Mononuclear cell (primary cell): ENCODE measurements around the gene MAPK10. TPM values are rescaled to one million over a fixed set of nuclear protein-coding genes. Genes with fewer than 3 reads are reported as not detected.

Source experiments
- H3K27me3 ChIP-seq: 2 replicates; pipeline ENCODE4 v1.6.0; 2011; ENCODE audit warnings: low read length, control low read depth; ENCODE audit not compliant: insufficient read depth
- H3K4me1 ChIP-seq: 2 replicates; pipeline ENCODE4 v1.5.1; 2011; ENCODE audit warnings: mild to moderate bottlenecking, low read length, control low read depth; ENCODE audit not compliant: insufficient read depth
- H3K4me3 ChIP-seq: 2 replicates; pipeline ENCODE4 v1.5.1; 2011; ENCODE audit warnings: mild to moderate bottlenecking, low read length, moderate library complexity
- H3K9me3 ChIP-seq: 2 replicates; pipeline ENCODE4 v1.5.1; 2011; ENCODE audit warnings: low read depth, mild to moderate bottlenecking, control low read depth, low read length
- total RNA-seq: library from RNA; depleted of rRNA; stranded (reverse); fragments of >200 nt; gene quantifications from one replicate; pipeline ENCODE4 v1.2.3, GENCODE V29; 2012

The MAPK10 gene
- total RNA-seq, 1 donor, result 0.52 TPM

DNA sequence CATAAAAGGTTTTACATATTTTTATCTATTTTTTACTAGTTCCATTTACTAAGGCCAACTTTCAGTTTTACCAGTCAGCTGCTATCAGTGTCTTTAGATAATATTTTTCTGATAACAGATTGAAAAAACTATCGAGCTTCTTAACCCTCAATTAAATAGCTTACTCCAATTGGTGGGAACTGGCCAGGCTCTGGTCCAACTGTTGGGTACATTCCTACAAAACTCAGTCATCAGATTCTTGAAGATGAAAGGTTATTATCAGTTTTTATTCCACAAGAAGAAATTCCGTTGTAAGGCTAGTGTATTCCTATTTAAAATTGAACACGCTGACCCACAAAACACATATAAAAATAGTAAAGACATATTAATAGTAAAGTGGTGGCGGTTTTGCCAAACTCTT is 346.2 kb downstream of the MAPK10 start:
- Histone ChIP-seq H3K4me1 (no peaks in the 10 kb centered on the region), H3K27me3 (no peaks in the 10 kb centered on the region), H3K9me3 (no peaks in the 10 kb centered on the region), H3K4me3 (no peak overlapping the region)

DNA sequence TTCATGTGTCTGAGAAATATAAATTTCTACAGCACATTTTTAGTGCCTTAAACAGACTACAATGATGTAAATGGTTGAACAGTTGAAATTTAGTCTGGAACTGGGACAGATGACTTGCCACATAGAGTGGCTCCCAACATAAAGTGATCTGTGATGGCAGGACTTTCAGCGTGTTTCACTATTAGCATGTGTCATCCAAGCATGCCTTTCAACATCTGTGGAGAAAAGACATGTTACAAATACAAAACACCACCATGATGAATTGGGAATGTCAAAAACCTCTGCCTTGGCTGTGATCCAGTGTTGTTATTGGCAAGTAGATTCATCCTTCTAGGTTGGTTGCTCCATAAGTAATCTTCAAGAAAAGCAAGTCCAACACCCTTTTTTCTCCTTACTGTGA is 348.7 kb downstream of the MAPK10 start:
- no peaks in the 10 kb centered on the region for H3K4me1 ChIP-seq
- no peaks in the 10 kb centered on the region for H3K27me3 ChIP-seq
- no peaks in the 10 kb centered on the region for H3K9me3 ChIP-seq
- H3K4me3 ChIP-seq, result no peak overlapping the region

DNA sequence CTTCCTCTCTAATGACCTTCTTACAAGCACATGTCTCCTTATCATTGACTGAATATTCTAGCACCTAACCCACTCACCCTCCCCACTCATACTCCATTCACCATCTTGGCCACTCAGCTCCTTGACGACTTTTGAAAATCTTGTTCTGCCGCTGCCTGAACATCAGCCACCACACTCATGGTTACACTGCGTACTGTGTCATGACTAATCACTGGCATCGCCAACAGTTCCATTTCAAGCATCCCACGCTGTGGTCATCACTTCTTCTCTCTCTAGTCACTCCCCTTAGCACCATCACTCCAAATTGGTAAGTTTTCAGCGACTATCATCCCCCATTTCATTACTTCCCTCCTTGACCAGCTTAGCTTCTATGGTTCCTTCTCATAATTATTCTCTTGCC is 352.8 kb downstream of the MAPK10 start:
- Histone ChIP-seq H3K4me3 (no peak overlapping the region), H3K4me1 (no peaks in the 10 kb centered on the region), H3K9me3 (no peaks in the 10 kb centered on the region), H3K27me3 (no peaks in the 10 kb centered on the region)

DNA sequence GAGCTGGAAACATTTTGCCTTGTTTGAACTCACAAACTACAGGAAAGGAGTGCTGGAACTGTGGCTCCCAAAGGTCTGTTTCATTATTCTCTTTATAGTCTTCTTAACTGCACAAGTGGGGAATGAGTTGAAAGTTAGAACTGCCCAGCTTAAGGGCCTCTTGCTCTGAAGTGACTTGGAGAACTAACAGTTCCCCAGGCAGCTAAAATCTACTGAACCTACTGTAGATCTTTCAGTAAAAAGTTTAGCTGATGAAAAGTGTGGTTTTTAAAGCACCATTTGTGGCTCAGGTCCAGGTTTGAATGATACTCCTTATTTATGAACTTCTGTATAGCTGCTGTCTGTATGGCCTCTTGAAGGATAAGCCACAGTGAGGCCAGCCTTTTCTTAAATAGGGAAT is 353.8 kb downstream of the MAPK10 start:
- H3K9me3 ChIP-seq, result no peaks in the 10 kb centered on the region
- no peaks in the 10 kb centered on the region for H3K4me1 ChIP-seq
- no peak overlapping the region for H3K4me3 ChIP-seq
- H3K27me3 ChIP-seq, result no peaks in the 10 kb centered on the region

DNA sequence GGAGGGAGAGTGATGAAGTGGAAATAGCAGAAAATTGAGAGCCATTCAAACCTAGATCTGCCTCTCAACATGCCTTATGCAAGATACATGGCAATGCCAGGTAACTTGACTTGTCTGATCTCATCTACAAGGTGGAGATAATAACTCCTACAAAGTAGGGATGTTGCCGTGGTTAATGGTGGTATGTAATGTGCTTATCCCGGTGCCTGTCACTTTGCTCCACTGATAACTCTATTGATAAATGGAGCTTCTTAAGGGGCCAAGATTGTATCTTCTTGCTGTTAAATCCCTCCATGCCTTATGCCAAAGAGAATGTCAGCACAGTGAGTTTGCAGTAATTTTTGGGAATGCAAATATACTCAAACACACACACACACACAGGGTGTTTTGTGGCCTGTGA is 355.8 kb downstream of the MAPK10 start:
- no peaks in the 10 kb centered on the region for H3K4me1 ChIP-seq
- no peaks in the 10 kb centered on the region for H3K27me3 ChIP-seq
- no peak overlapping the region for H3K4me3 ChIP-seq
- no peaks in the 10 kb centered on the region for H3K9me3 ChIP-seq

DNA sequence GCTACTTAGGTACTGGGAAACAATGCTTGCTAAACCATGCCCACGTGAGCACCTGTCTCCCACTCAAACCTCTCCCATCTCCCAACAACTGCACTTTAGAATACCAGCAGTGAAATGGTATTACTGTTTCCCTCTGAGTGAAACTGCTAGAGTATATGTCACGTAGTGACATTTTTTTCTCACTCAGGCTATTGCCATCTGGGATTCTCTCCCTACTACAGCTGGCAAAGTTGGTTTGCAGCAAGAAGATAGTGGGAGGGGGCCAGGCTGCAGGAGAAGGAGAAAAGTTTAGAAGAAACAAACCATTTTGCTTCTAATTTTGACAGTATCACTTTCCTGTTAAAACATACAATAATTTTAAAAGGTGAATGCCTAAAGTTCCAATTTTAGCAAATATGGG is 358.3 kb downstream of the MAPK10 start:
- no peak overlapping the region for H3K4me3 ChIP-seq
- no peaks in the 10 kb centered on the region for H3K27me3 ChIP-seq
- no peaks in the 10 kb centered on the region for H3K9me3 ChIP-seq
- H3K4me1 ChIP-seq, result no peaks in the 10 kb centered on the region

DNA sequence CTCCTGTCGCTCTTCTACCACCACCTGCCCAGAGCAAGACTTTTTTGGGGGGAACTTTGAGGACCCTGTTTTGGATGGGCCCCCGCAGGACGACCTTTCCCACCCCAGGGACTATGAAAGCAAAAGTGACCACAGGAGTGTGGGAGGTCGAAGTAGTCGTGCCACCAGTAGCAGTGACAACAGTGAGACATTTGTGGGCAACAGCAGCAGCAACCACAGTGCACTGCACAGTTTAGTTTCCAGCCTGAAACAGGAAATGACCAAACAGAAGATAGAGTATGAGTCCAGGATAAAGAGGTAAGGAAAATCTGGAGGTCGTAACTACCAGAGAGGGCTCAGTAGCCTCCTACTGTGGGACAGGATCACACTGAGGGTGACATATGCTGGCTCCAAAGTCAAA is 364.5 kb downstream of the MAPK10 start:
- Histone ChIP-seq H3K9me3 (no peaks in the 10 kb centered on the region), H3K27me3 (no peaks in the 10 kb centered on the region), H3K4me3 (no peak overlapping the region), H3K4me1 (no peaks in the 10 kb centered on the region)

DNA sequence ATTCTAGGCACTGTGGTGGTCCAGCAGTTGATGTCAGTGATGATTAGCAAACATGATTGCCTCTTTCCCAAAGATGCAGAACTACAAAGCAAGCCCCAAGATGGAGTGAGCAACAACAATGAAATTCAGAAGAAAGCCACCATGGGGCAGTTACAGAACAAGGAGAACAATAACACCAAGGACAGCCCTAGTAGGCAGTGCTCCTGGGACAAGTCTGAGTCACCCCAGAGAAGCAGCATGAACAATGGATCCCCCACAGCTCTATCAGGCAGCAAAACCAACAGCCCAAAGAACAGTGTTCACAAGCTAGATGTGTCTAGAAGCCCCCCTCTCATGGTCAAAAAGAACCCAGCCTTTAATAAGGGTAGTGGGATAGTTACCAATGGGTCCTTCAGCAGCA is 365.3 kb downstream of the MAPK10 start:
- Histone ChIP-seq H3K4me3 (no peak overlapping the region), H3K9me3 (no peaks in the 10 kb centered on the region), H3K4me1 (no peaks in the 10 kb centered on the region), H3K27me3 (no peaks in the 10 kb centered on the region)

DNA sequence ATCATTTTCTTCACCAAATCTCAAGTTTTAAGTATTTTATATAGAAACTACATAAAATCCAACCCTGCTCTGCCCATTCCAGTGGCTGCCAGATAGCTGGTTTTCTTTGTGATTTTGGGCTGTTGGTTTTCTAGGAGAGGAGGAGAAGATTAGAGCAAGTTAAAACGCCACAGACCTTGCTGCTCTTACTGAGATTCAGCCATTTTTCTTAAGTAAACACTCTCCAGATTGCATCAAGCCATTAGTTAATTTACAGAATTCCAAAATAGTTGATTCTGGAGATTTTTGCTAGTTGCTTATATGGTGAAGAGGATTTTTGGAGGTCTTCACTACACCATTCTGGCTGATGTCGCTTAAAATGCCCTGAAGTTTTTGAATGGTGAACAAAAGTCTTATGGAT is 366.2 kb downstream of the MAPK10 start:
- no peak overlapping the region for H3K4me3 ChIP-seq
- no peaks in the 10 kb centered on the region for H3K4me1 ChIP-seq
- no peaks in the 10 kb centered on the region for H3K27me3 ChIP-seq
- no peaks in the 10 kb centered on the region for H3K9me3 ChIP-seq

DNA sequence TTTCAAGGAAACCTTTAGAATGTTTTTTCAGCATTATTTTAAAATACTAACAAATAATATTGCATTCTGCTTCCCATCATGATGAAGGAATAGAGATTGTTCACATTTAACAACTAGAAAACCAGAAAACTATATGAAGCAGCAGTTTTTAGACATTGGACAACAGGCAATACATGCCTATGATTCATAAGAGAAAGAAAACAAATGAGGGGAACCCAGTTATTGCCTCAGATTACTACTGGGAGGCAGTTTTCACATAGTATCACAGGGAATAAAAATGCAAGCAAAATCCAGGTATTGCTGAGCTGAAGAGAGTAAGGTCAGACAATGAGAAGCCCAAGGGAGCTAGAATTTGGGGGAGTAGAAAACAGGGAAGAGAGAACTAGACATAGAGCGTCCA is 373.6 kb downstream of the MAPK10 start:
- no peak overlapping the region for H3K4me3 ChIP-seq
- H3K9me3 ChIP-seq, result no peaks in the 10 kb centered on the region
- no peaks in the 10 kb centered on the region for H3K4me1 ChIP-seq
- no peaks in the 10 kb centered on the region for H3K27me3 ChIP-seq

DNA sequence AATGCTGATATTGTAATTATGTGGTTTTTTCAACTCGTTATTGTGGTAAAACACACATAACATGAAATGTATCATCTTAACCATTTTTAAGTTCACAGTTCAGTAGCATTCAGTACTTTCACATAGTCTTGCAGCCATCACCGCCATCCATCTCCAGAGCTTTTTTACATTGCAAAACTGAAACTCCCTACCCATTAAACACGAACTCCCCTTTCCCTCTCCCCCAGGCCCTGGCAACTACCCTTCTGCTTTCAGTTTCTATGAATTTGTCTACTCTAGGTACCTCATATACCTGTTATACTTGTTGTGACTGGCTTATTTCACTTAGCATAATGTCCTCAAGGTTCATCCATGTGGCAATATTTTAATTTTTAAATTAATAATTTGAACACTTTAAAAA is 380.6 kb downstream of the MAPK10 start:
- Histone ChIP-seq H3K4me1 (no peaks in the 10 kb centered on the region), H3K4me3 (no peak overlapping the region), H3K9me3 (no peaks in the 10 kb centered on the region), H3K27me3 (no peaks in the 10 kb centered on the region)

DNA sequence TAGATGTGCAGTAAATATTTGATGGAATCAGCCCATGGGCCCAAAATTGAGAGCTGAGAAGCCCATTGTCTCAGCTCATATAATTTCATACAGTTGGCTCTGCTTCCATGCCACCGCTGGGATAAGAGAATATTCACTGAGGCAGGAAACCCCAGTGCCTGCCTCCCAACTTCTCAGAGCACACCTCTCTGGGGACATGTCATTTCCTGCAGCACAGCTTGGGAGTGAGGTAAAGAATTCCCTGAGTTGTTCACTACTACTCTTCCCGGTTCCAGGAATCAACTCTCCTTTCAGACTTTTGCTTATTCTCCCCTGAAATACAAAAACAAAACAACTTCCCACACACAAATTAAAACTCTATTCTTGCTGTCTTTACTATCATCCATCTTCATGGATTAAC is 389.3 kb downstream of the MAPK10 start:
- Histone ChIP-seq H3K4me3 (no peak overlapping the region), H3K4me1 (no peaks in the 10 kb centered on the region), H3K9me3 (no peaks in the 10 kb centered on the region), H3K27me3 (no peaks in the 10 kb centered on the region)

DNA sequence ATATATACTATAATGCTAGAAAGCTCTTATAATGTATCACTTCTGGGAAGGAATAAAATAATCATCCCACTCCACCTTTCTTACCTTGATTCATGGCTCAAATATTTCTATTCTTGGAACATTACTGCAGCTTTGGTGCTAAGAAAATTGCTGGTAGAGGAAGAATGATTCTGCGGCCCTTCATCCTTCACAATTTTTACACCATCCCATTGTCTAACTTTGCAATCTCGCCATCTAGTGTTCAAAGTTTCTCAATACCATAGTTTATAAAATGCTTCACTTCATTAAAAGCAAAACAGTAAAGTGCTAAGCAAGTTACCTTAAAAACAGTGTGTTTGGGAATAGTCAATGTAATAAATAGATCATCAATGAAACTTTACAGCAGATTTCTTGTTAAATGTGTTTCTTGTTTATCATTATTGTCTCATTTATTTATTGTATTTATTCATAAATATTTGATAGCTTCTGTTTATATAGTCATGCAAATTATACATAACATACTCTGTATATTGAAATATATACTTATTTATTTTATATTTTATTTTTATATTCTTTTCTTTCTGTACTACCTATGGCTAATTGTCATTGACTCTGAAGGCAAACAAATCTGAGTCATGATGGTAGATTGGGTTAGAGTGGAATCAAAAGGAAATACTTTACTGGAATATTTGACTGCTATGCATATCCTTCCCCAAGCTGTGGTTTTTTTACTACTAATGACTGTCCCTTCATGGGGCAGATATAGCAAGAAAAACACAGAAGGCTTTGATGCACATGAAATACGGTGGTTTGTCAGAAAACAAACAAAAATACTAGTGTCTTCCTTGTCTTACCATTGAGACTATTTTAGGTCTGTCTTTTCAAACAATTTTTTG is 390.7 kb downstream of the MAPK10 start:
- H3K4me1 ChIP-seq, result no peaks in the 10 kb centered on the region
- no peaks in the 10 kb centered on the region for H3K27me3 ChIP-seq
- no peaks in the 10 kb centered on the region for H3K9me3 ChIP-seq
- H3K4me3 ChIP-seq, result no peak overlapping the region

DNA sequence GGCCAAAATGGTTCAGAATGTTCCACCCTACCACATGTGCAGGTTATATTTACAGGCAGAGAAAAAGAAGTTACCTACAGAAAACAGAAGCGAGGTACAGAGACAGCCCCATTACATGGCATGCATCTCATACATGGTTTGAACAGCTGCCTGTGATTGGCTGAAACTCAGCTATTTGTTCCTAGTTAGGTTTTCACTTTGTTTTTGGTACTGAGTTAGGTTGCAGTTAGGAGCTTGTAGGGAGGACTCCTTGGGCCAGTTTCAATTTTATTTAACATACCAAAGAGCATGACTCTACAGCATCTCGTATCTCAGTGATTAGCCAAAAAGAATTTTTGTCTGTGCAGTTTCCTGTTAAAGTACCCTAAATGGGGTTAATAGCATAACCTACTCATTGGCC is 392.0 kb downstream of the MAPK10 start:
- H3K9me3 ChIP-seq, result no peaks in the 10 kb centered on the region
- H3K4me3 ChIP-seq, result no peak overlapping the region
- no peaks in the 10 kb centered on the region for H3K27me3 ChIP-seq
- H3K4me1 ChIP-seq, result no peaks in the 10 kb centered on the region

DNA sequence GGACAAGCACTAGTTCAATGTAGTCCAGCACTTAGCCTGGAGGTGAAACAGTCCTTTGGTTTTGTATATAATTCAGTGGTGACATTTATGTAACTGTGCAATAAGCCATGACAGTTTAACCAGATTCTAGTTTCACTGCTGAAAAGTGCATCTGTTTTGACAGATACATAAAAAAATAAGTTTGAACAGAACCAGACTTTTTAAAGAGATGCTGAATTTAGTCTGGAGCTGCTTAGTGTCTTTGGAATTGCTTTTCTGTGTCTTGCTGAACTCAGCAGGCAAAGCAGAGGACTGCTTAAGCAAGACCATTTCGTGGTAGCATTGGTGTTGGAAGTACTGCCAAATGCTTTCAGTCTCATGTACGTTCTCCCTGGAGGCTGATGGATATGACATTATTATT is 393.5 kb downstream of the MAPK10 start:
- Histone ChIP-seq H3K27me3 (no peaks in the 10 kb centered on the region), H3K4me3 (no peak overlapping the region), H3K9me3 (no peaks in the 10 kb centered on the region)

DNA sequence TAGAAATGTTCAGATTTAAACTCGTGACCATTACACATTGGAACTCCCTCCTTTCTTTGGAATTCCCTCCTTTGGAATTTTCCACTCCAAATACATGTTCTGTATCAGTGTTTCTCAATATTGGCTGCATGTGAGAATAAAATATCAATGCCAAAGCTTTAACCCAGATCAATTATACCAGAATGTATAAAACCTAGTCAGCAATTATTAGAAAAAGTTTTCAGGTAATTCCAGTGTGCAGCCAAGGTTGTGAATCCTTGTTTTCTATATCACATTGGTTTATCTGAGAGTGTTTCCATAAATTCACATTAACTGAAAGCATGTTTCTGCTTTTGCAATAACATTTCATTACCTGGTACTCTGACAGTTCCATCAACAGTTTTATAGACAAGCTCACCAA is 394.3 kb downstream of the MAPK10 start:
- Histone ChIP-seq H3K27me3 (no peaks in the 10 kb centered on the region), H3K9me3 (no peaks in the 10 kb centered on the region), H3K4me3 (no peak overlapping the region), H3K4me1 (no peaks in the 10 kb centered on the region)

More for the DNA sequence above, 393.5 kb downstream of the MAPK10 start:
- H3K4me1 ChIP-seq, result no peaks in the 10 kb centered on the region
